NOMO-1 treated with DMSO at 0.1 percent for 48 hours (cell line): Measurements from ENCODE around the gene CD93.
A peak's percentile ranks its signal among the peaks of the same experiment; 100 is the strongest.

ENCODE experiments used
- DNase-seq: peaks from one replicate; lab custom pipeline; 2025; ENCODE audit not compliant: unreplicated experiment; lab: John Stamatoyannopoulos, UW

CD93 gene, protein sequence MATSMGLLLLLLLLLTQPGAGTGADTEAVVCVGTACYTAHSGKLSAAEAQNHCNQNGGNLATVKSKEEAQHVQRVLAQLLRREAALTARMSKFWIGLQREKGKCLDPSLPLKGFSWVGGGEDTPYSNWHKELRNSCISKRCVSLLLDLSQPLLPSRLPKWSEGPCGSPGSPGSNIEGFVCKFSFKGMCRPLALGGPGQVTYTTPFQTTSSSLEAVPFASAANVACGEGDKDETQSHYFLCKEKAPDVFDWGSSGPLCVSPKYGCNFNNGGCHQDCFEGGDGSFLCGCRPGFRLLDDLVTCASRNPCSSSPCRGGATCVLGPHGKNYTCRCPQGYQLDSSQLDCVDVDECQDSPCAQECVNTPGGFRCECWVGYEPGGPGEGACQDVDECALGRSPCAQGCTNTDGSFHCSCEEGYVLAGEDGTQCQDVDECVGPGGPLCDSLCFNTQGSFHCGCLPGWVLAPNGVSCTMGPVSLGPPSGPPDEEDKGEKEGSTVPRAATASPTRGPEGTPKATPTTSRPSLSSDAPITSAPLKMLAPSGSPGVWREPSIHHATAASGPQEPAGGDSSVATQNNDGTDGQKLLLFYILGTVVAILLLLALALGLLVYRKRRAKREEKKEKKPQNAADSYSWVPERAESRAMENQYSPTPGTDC

DNA sequence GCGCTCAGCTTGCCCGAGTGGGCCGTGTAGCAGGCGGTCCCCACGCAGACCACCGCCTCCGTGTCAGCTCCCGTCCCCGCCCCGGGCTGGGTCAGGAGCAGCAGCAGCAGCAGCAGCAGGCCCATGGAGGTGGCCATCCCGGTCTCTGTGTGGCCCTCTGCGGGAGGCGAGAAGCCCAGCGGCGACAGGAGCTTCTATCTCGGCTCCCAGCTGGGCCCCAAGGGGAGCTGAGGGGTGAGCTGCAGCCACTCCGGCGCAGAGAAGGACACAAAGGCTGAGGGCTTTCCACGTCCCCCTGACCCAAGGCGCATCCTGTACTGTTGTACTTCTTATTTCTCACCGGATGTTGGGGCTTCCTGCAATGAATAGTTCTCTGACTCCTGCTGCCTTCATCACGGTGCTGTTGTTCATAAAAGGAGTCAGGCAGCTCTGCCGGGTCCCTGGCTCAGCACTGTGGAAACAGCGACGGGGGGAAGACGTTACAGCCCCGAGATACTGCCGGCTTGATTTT is at the start of gene CD93:
TSS of gene CD93 (minus strand) at position 269 of the 511 bp plus-strand sequence. CDS start at position 137, 132 bp downstream.
- peak; percentile 42 for DNase-seq

DNA sequence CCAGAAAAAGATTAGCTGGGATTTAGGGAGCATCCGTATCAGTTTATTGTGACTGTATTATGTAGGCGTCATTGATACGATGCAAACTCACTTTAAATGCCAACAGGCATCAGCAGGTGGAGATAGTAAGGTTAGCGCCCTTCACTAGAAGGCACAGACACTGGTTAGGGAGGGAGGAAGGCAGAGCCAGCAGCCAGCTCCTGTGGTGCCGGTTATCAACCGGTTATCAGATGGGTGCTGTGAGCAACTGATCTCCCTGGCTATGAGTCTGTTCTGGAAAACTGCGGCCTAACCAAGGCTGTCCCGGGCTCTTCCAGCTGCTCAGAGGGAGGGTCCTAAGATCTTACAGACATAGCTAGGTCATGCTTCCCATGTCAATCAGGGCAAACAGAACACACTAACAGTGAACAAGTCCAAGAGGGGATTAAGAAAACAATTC is 47.5 kb upstream of the CD93 start:
- DNase-seq: no peak

DNA sequence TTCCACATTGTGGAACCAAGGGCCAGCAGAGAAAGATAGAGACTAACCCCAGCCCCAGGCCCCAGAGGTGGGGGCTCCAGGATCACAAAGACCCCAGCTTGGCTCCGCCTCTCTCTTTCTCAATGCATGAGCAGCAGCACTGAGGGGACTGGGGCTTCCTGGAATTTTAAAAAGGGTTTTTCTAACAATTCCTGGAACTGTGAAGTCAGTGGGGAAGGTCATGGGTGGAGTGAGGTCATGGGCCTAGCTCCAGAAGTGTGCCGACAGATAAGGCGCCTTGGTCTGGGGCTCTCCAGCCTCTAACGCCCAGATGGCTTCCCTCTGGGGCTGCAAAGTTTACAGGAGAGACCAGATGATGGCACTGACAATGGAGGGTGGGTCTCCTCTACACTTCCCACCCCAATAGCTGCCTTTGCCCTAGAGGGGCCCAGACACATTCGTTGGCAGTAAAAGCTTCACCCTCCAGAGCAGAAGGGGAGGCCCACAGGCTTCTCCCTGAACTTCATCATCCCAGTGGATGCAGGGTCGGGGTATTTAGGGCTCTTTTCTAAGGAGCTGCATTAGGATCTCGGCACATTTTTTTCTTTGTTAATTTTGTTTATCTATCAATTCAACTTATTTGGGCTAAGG is 46.9 kb upstream of the CD93 start:
- no peak for DNase-seq

DNA sequence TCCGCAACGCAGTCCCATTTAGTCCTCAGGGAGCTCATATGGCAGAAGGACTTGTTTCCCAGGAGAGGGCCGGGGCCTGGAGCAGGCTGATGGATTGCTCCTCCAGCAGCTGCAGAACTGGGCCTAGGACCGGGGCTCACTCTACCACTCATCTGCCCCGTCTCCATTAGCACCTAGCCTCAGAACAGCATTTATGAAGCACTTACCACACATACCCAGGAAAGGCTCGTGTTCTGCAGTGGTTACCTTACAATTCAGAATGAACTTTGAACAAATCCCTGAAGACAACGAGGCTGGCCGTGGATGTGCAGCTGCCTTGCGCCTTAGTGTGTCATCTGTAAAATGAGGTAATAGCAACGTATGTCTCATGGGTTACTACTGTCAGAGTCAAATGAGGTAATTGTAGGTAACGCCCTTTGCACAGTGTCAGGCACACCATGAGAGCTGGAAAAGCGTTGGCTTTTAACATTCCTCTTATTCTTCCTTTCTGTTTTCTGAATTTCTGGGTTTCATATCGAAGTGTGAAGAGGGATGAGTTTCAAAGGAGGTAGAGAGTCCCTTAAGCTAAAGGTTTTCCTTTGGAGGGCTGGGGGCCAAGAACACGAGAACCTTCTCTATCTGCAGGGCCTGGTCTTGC is 46.3 kb upstream of the CD93 start:
- peak; percentile 32 for DNase-seq

DNA sequence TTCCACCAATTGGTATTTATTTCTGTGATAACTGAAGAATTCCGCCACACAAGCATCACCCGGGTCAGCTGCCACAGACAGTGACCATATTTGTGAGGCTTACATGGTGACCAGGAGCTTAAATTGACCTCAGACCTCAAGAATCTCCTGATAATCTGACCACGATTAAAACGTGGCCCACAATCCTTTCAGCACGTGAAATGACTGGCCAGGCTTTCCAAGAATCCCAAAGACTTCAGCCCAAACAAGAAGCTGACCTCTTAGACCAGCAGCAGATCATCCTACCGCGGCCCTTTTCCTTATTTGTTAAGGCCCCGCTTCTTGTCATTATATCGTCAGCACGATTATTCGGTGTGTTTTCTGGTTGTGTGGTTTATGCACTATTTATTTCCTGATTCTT is 45.6 kb upstream of the CD93 start:
- DNase-seq: no peak

DNA sequence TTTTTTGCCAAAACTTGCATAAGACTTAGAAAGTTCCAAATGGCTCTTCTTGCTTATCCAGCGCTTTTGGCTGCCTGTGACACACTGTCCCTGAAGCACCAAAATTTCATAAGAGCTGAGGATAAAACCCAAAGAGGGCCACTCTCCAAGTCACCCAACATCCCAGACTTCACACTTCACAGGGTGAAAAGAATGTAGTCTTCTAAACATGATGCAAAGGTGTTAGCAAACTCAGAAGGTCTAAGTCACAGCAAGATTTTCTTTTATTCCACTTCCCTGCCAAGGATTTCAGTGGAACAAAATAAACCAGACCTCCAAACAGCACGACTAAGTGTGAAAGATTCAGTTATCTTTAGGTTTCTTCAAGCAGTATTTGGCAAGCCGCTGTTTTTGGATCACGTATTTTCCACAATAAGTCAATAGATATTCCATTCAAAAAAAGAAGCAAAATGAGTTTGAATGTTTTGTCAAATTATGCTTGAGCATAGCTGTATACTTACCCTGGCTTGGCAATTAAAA is 44.6 kb upstream of the CD93 start:
- DNase-seq: no peak

DNA sequence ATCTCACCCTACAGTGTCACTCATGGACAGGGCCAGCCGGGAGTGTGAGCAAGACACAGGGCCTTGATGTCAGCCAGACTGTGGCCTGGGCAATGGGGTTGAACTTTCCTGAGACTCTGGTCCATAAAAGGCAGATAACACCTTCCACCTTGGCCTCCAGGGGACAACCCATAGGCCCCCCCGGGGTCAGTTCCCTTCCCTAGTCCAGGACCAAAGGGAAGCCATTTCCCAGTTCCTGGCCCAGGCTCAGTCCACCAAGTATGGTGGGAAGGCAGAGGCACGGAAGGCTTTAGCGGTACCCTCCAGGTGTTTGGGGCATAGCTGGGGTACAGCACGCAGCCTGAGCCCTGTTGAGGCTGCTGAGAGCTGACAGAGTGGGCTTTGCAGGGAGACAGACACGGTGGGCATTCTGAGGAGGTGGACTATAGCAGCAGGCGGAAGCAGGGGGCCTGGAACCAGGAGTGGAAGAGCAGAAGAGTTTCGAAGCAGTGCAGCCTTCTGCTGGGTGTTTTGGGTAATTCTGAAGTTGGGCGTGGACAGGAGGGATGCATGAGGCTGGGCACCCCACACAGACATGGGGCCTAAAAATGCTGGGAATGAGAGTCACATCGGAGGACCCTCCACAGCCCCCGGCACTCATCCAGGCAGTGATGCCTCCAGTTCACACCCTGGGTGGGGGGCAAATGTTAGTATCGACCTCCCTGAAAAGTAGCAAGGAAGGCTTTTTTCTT is 43.9 kb upstream of the CD93 start:
- DNase-seq: no peak

DNA sequence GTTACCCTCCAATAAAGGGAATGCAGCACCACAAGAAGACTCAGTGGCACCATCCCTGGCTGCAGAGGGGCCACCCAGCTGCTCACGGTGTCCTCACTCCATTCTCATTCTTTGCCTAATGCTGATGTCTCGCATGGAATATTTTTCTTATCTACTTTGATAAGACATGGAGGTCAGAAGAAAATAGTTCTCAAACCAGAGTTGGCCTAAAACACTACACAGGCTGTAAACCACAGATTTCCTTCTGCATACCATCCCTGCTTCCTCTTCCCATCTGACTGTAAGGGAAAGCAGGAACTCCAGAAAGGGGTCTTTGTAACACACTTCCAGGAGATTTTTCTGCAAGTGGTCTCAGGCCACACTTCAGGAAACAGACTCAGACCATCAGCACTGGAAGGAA is 43.1 kb upstream of the CD93 start:
- DNase-seq: no peak

DNA sequence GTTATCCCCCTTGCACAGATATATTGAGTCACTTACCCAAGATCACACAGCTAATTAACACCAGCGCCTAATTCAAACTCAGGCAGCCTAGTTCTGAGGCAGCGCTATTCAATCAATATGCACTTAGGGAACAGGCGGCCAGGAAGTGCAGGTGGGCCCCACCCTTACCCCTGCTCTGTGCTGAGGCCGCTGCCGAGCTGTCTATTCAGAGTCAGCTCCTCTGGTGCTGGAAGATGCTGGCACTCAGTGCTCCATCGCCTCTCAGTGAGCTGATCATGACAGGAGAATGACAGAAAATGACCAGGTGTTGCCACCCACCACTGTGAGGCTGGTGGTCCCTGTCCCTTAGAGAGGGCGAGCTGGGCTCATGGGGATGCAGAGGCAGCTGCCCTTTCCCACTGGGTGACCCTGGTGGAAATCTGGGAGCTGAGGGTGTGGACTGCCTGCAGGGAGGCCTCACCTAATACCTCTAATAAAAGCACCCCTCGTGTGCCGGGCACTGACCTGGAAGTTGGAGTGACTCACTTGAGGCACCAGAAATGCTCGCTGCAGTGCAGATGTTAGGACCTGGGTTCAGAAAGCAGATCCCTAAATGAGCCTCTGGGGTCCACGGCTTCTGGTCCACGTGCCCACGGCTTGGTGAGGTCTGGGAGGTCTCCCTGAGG is 42.5 kb upstream of the CD93 start:
- no peak for DNase-seq

DNA sequence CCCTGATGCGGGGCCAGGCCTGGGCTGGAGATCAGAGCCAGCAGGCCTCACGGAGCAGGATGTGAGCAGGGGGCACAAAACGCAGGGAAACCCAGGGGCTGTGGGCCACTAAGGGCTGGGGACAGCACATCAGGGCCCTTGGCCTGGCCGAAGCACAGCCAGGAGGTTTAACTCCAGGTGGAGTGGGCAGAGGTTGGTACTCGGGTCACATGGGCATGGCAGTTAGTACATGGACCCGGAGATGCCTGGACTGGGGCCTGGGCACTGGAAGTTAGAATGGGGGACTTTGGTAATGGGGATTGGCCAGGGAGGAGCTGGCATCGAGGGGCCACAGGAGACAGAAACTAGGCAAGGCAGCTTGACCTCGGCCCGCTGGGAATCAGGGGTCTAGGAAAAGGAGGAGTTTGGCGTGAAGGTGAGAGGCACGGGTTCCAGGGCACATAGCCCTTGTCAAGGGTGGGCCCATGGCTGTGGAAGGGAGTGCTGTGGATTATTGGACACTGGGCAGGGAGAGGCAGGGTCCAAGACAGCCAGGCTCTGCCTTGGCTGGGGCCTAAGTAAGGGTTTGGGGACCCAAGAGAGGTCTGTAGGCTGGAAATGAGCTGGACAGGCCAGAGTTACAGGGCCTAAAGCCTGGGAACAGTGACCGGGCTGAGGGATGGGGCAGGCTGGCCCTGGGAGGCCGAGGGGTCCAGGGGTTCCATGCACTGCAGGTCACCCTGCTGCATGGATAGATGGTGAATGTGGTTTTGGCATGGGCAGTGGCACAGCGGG is 41.6 kb upstream of the CD93 start:
- DNase-seq: no peak

DNA sequence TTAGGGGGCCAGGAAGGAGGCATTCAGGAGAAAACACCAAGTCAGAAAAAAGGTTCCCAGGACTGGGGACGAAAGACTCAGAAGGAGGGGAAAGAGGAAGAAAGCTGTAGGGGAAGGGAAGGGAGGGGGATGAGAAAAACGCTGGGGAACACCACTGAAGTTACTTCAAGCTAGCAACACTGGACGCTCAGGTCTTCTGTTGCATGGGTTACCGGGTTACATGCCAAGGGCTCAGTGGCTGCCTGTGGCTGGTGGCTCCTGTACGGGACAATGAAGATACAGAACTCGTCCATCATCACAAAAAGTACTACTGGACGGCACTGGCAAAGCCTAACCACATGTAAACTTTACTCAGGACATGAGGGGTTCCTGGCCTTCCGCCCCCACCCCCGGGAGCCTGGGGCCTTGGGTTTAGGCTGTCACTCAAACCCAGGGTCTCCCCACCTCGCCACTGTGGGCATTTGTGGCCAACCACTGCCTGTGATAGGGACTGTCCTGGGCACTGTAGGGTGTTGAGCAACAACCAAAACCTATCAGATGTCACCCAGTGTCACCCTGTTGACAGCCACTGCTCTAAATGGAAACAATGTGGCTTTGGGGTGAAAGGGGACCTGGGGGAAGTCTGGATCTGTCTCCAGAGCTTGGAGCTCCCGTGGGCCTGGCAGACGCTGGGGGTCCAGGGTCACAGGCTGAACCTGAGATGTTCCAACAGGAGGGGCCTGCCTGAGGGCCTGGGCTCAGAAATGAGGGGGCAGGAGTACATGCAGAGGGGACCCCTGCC is 40.3 kb upstream of the CD93 start:
- DNase-seq: peak; percentile 51

DNA sequence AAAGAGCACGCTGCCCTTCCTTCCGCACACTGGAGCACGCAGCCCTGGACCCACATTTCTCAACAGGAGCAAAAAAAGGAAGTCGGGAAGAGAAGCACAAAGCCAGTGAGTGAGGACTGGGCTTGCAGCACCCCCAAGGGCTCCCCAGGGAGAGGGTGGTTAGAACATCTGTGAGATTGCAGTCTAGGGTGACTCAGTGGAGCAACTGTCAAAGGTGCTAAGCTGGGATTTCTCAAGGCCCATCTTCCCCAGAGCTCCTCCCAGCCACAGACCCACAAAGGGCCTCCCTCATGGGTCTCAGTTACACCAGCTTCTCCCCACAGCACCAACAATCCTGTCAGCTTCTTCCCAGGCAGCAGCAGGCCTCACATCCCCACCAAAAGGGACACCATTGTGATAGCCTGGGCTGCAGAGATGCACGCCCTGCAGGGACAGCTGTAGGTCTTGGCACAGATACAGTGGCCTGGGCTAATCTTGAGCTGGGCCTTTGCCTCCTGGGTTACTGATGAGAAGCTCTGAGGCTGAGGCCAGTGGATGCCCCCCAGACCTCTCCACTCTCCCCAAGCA is 39.6 kb upstream of the CD93 start:
- peak; percentile 96 for DNase-seq

DNA sequence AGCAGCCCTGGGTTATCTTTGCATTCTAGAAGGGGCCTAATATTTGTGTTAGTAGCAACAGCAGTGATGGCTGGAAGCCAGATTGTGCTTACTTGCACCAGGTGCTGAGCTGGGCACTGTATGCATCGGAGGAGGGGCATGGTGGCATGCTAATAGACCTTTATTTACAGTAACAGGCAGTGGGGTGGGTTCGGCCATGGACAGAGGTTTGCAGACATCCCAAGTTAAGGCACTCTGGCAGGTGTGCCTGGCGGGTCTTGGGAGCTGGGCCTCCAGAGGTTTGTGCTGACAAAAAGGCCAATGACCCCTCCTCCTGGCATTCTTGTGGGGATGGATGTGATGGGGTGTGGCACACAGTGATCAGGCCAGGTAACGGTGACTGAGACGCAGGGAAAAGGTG is 39.0 kb upstream of the CD93 start:
- DNase-seq: no peak

DNA sequence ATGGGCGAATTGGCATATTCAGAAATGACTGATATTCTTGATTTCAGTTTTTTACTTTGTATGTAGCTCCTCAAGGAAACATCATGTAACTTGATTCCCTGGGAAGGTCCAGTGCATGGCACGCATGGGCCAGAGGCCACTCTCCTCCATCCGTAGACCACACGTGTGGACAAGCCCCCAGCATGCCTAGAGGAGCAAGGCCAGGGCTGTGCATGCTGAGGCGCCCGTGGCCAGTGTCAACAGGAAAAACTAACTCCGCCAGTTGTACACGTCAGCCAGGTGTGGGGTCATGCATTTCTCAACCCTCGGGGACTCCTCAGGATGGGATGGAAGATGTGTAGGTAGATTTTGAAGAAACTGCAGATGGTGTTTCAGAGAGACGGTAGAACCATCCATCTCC is 37.8 kb upstream of the CD93 start:
- no peak for DNase-seq

DNA sequence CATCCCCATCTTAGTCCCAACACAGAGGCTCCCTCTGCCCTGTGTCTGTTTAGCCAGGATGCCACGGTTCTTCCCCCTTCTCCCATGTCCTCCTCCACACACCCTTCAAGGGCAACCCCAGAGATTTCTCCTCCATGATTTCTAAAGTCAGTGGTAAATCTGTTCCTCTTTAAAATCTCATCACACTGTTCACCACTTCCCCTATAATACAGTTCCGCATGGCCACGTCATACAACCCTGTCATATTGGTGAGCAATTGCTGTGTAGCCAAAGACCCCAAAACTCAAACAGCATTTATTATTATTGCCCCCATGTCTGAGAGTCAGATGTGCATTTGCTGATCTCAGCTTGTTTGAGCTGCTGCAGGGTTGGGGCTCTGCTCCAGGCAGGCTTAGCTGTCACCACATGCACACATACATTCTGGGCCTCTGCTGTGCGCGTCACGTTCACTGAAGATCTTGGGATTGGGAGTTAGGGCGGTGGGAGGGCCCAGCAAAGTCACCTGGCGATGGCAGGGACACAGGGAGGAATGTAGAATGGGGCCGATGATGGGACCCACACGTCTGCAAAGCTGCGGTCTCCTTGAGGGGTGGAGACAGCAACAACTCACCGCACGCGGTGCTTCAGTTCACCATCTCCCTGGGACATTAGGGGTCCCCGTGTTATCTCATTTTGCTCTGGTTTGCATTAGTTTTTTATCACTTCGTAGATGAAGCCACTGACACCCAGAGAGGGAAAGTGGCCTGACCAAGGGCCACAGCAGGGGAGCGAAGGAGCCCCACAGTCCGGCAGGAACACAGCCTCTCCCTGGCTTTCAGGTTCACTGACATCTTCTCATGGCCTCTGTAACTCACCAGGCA is 36.9 kb upstream of the CD93 start:
- peak; percentile 64 for DNase-seq

DNA sequence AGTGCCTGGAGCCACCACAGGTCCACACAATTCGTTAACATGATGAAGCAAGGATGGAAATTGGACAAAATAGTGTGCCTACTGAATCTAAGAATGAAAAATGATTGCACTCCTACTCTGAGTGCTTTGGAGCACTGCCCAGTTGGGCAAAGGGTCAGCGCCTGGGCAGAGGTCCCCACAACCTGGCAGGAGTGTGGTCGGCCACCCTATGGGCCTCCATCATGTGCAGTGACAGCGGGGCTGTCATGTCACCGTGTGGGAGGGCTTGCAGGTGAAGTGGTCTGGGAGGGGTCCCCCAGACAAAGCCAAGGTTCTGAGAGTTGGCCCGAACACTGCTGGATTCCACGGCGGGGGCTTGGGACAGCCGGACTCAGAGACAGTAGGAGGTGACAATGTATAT is 36.2 kb upstream of the CD93 start:
- no peak for DNase-seq

DNA sequence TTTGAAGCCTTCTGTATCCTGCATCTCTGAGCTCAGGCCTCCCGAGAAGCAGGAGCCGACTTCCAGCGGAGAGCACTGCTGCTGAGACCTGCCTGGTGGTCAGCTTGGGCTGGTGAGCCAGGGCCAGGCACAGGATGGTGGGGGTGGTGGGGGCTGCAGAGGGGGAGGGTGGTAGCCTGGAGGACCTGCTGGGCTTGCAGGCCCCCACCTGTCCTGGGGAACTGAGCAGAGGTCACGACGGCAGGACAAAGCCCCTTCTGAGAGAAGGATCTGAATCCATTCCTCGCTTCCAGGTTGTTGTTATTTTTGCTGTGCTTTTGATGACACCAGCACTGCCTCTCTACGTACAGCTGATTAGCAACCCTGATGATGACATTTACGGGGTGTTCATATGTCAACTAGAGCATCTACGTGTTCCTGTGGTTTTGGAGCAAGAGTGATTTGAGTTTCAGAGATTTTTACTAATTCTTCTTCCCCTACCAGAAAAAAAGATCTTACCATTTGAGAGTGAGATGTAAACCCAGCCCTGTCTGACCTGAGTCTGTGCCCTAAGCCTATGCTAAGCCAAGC is 35.7 kb upstream of the CD93 start:
- DNase-seq: no peak
